Adrenal gland (tissue), 12 donors: ENCODE data around the gene GADD45B. TPM values are rescaled to one million over a fixed set of nuclear protein-coding genes. Genes with fewer than 3 reads are reported as not detected.
"Not testable (repeated sequence)": the region's sequence is repeated elsewhere in the genome, so short reads cannot be mapped to it uniquely, and the experiment has no call there.

Source experiments
- DNase-seq, 7 donors: peaks; one replicate each; pipeline ENCODE4 v3.0.0-alpha.2; 2019 to 2020
- H3K27ac ChIP-seq, 5 donors: fragments of 200-600 bp; sonication (generic) in 4 of 5; 1 replicate in 3 of 5; 2 replicates in 2 of 5; pipeline versions ENCODE4 v1.5.1 to v1.8.0; 2016 to 2020; ENCODE audit warnings: mild to moderate bottlenecking in 1 of 5
- H3K27me3 ChIP-seq: fragments of 200-600 bp; 2 replicates; pipeline ENCODE4 v1.8.0; 2021
- H3K36me3 ChIP-seq, 2 donors: fragments of 200-600 bp; replicated peaks in 1 of 2; 1 replicate in 1 of 2; 2 replicates in 1 of 2; pipeline versions ENCODE4 v1.5.1 to v1.8.0; 2018 to 2022
- H3K4me1 ChIP-seq, 2 donors: fragments of 200-600 bp; replicated peaks in 1 of 2; 1 replicate in 1 of 2; 2 replicates in 1 of 2; pipeline versions ENCODE4 v1.5.1 to v1.8.0; 2018 to 2021
- H3K4me3 ChIP-seq, 4 donors: fragments of 200-600 bp; sonication (generic) in 3 of 4; one replicate each; pipeline ENCODE4 v1.5.1; 2016 to 2018
- H3K9me3 ChIP-seq, 3 donors: fragments of 200-600 bp; sonication (generic) in 1 of 3; replicated peaks in 1 of 3; 1 replicate in 2 of 3; 2 replicates in 1 of 3; pipeline versions ENCODE4 v1.5.1 to v1.8.0; 2016 to 2021
- POLR2A ChIP-seq, 2 donors: fragments of 450-650 bp; IDR thresholded peaks; one replicate each; pipeline ENCODE4 v1.6.1; 2017; ENCODE audit warnings: antibody characterized with exemption in 2 of 2, mild to moderate bottlenecking in 2 of 2, moderate library complexity in 1 of 2
- WGBS, 4 donors: extraction: QIAGEN DNeasy Blood & Tissue Kit in 2 of 4; methylation state at CpG; one replicate each; pipeline versions ENCODE4 v1.1.5 to v1.1.7; 2013 to 2017; 5-methylcytosine and 5-hydroxymethylcytosine counted together
- intact Hi-C, 2 donors: fragments of 100-400 bp; cut with DNase I; formaldehyde crosslinking; loops; one replicate each; pipeline versions ENCODE4 v1.14.1 to v1.15.0; 2022 to 2023
- polyA plus RNA-seq, 3 donors: library from polyadenylated mRNA; stranded (reverse); fragments of 200-250 nt in 2 of 3; fragments of 350-450 nt in 1 of 3; fragmentation: Illumina TruSeq in 1 of 3; extraction: RNeasy Lipid Tissue Mini Kit (QIAGEN cat#74804) in 1 of 3; gene quantifications; one replicate each; pipeline ENCODE4 v1.2.3, GENCODE V29; 2013 to 2014
- total RNA-seq, 9 donors: library from RNA; depleted of rRNA in 4 of 9; stranded (reverse); fragments of >200 nt in 4 of 9; fragments of 120-200 nt in 1 of 9; fragmentation: NEBNext Ultra II Directional in 1 of 9; extraction: Animal tissue kit (Norgen Biotek cat#: 25700) in 1 of 9; gene quantifications; one replicate each; pipeline versions ENCODE4 v1.1.0 to v1.2.4, GENCODE V29; 2013 to 2023
- TF ChIP-seq, protein P1 (sequence below), 6 experiments: fragments of 450-650 bp in 4 of 6; fragments of 200-600 bp in 2 of 6; sonication (generic) in 1 of 6; IDR thresholded peaks; 1 replicate in 5 of 6; 2 replicates in 1 of 6; pipeline versions ENCODE4 v1.5.1 to v1.8.0; 2016 to 2021; ENCODE audit warnings: antibody characterized with exemption in 6 of 6, mild to moderate bottlenecking in 2 of 6, moderate library complexity in 1 of 6
- donor health status: healthy with polysubstance abuse.
- donor health status: Bipolar disorder and iron deficiency.
- donor health status: DM: yes; HTN: yes; CAD: no.
- donor health status: DM: no; HTN: no; CAD: no.
- donor health status: DM: no; HTN: no; CAD: no.
- donor health status: DM: yes; HTN: yes; CAD: no.

The GADD45B gene
- total and polyA plus RNA-seq, 12 donors: 14.1 to 132 (median 72.4) TPM

- TF ChIP-seq, protein P1, sequence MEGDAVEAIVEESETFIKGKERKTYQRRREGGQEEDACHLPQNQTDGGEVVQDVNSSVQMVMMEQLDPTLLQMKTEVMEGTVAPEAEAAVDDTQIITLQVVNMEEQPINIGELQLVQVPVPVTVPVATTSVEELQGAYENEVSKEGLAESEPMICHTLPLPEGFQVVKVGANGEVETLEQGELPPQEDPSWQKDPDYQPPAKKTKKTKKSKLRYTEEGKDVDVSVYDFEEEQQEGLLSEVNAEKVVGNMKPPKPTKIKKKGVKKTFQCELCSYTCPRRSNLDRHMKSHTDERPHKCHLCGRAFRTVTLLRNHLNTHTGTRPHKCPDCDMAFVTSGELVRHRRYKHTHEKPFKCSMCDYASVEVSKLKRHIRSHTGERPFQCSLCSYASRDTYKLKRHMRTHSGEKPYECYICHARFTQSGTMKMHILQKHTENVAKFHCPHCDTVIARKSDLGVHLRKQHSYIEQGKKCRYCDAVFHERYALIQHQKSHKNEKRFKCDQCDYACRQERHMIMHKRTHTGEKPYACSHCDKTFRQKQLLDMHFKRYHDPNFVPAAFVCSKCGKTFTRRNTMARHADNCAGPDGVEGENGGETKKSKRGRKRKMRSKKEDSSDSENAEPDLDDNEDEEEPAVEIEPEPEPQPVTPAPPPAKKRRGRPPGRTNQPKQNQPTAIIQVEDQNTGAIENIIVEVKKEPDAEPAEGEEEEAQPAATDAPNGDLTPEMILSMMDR (IDR thresholded peaks at IDR 0.05): no peak
- no peak for TF ChIP-seq POLR2A (IDR thresholded peaks at IDR 0.05)
- no peaks in the 10 kb centered on the region for H3K36me3 ChIP-seq
- H3K27me3 ChIP-seq: no peaks in the 10 kb centered on the region
- no peak overlapping the region for H3K27ac ChIP-seq
- H3K4me1 ChIP-seq: peaks cover 14 to 20% of the 10 kb centered on the region in 2 donors
- WGBS, 4 donors: 78 to 97% (median 90%) methylated on average over 10 of the region's 10 CpGs
- no peaks in the 10 kb centered on the region for H3K9me3 ChIP-seq
- H3K4me3 ChIP-seq: no peak overlapping the region
- intact Hi-C loops: loop anchor here in 1 of 2 donors (10.0 kb wide), 1 partner anchor 48 kb away; no protein-coding TSS in a partner anchor
- no peak for DNase-seq
These were observed 21.3 kb downstream of the GADD45B start for GRCh38 chr19:2497186-2497585.

DNA sequence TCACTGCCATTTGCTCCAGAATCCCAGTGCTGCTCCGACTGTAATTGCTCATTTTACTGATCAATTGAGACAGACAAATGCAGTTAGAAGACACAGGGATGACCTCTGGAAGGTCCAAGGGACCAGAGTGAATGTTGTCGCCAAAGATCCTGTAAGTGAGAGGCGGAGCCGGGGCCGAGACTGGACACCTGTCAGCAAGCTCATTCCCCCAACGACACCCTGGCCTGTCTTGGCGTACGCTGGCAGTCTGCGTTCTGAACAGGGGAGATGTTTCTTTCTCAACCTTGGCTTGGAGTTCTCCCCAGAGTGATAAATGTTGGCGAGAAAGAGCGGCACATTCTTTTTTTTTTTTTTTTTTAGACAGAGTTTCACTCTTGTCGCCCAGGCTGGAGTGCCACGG lies 24.2 kb downstream of the GADD45B start:
- TF ChIP-seq, protein P1 (IDR thresholded peaks at IDR 0.05): no peak
- TF ChIP-seq POLR2A (IDR thresholded peaks at IDR 0.05): no peak

DNA sequence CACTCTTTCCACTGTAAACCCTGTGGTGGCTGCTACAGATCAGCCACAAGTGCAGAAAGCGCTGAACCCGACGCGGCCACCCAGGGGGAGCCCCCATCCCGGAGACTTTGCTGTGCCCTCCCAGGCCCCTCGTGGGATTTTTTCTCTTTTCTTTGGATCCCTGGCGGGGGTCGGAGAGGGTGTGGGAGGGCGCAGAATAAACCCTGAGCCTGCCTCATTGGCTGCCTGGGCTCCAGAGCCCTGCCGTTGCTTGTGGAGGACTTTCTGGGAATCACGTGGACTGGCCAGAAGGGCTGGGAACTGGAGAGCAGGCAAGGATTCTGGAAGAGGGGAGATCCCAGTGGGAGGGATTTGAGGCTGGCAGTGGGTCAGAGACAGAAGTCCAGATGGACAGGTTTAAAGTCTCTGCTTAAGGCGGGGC lies 24.9 kb downstream of the GADD45B start:
- no peak for DNase-seq
- Histone ChIP-seq H3K36me3 (no peaks in the 10 kb centered on the region), H3K4me3 (no peak overlapping the region), H3K27me3 (no peaks in the 10 kb centered on the region), H3K4me1 (peaks cover 4 to 5% of the 10 kb centered on the region in 2 donors), H3K27ac (no peak overlapping the region), H3K9me3 (no peaks in the 10 kb centered on the region)
- TF ChIP-seq, protein P1 (IDR thresholded peaks at IDR 0.05): no peak
- WGBS, 4 donors: 65 to 73% (median 69%) methylated on average over 10 to 12 of the region's 12 CpGs
- intact Hi-C loops: no loop called here

More for the DNA sequence above, 24.2 kb downstream of the GADD45B start:
- H3K9me3 ChIP-seq: no peaks in the 10 kb centered on the region
- no peak overlapping the region for H3K4me3 ChIP-seq
- H3K27me3 ChIP-seq: no peaks in the 10 kb centered on the region
- DNase-seq: no peak
- H3K4me1 ChIP-seq: peaks cover 11 to 12% of the 10 kb centered on the region in 2 donors
- H3K27ac ChIP-seq: no peak overlapping the region
- H3K36me3 ChIP-seq: no peaks in the 10 kb centered on the region
- intact Hi-C loops: no loop called here
- 87 to 91% (median 88%) methylated on average over 13 of the region's 13 CpGs for WGBS, 4 donors

- 46 to 63% (median 50%) methylated on average over 11 to 21 of the region's 21 CpGs for WGBS, 4 donors
- Histone ChIP-seq H3K27ac (no peak overlapping the region), H3K36me3 (no peaks in the 10 kb centered on the region), H3K9me3 (no peaks in the 10 kb centered on the region), H3K4me3 (no peak overlapping the region), H3K4me1 (no peaks in the 10 kb centered on the region), H3K27me3 (no peaks in the 10 kb centered on the region)
- DNase-seq: no peak
- intact Hi-C loops: no loop called here
- TF ChIP-seq POLR2A (IDR thresholded peaks at IDR 0.05): no peak
- TF ChIP-seq, protein P1 (IDR thresholded peaks at IDR 0.05): no peak
These were observed 27.7 kb downstream of the GADD45B start for GRCh38 chr19:2503521-2504109.

DNA sequence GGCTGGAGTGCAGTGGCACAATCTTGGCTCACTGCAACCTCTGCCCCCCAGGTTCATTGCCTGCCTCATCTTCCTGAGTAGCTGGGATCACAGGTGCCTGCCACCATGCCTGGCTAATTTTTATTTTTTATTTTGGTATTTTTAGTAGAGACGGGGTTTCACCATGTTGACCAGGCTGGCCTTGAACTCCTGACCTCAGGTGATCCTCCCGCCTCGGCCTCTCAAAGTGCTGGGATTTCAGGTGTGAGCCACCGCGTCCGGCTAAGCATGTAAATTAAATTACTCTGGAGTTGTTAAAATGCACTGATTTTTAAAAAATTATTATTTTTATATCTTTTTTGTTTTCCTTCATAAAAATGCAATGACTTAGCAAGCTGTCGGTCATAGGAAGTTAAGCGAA lies 30.7 kb downstream of the GADD45B start:
- H3K36me3 ChIP-seq, H3K9me3 ChIP-seq, H3K4me3 ChIP-seq, H3K4me1 ChIP-seq, H3K27ac ChIP-seq, H3K27me3 ChIP-seq, DNase-seq, intact Hi-C loops: not testable (repeated sequence)
- WGBS, 4 donors: 71 to 77% (median 72%) methylated on average over 8 of the region's 8 CpGs
